Measurements from ENCODE around the gene OSBPL2.

Gene OSBPL2

GRCh38 chr20:62255976-62256375 lies 17.7 kb downstream of the OSBPL2 start:
- H3K4me1 ChIP-seq (ENCODE audit: control insufficient read depth, insufficient read depth, low read length), result no peaks in the 10 kb centered on the region
- H3K27me3 ChIP-seq (ENCODE audit: control insufficient read depth, insufficient read depth, low read length, poor library complexity, severe bottlenecking), result no peaks in the 10 kb centered on the region
- 96 to 97% methylated on average over 10 of the region's 10 CpGs for WGBS, 2 experiments
- no peak overlapping the region for H3K27ac ChIP-seq (ENCODE audit: insufficient read depth, low read depth, low read length, poor library complexity, severe bottlenecking)
- H3K4me3 ChIP-seq (ENCODE audit: insufficient read depth, low read depth, low read length), result no peak overlapping the region
- H3K9me3 ChIP-seq (ENCODE audit: control insufficient read depth, low read length), result no peaks in the 10 kb centered on the region
- H3K36me3 ChIP-seq (ENCODE audit: control insufficient read depth, insufficient read depth, low read length), result no peaks in the 10 kb centered on the region

DNA sequence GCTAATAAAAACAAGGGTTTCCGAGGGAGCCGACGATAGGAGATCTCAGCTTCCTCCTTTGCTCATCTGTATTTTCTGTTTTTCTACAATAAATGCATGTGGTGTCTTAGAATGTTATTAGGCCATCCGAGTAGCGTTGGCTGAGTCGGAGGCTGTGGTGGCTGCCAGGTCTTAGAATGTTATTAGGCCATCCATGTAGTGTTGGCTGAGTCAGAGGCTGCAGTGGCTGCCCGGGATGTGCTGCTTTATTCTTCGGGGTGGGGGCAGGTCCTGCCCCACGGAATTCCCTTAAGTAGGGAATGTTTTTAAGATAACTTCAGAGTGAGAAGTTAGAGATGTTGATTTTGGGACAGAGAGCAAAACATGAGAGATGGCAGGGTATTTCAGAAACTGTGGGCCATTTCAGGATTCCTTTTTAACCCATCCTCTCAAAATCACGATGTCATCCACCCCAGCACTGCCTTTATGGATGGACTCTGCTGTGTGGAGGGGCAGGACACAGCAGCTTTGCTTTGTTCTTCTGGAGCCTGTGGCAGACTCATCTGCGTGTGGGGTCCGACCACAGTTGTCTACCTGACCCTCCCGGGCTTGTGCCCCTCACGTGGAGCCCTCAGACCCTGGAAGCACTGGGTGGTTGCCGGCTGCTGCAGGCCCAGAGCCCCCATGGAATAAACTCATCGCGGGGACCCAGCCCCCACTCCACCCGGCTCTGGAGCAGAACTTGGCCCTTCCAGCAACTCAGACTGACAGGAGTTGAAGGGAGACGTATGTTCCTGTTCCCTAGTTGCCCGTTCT lies 20.4 kb downstream of the OSBPL2 start:
- H3K36me3 ChIP-seq (ENCODE audit: control insufficient read depth, insufficient read depth, low read length), result peaks cover 8% of the 10 kb centered on the region
- H3K4me1 ChIP-seq (ENCODE audit: control insufficient read depth, insufficient read depth, low read length), result no peaks in the 10 kb centered on the region

DNA sequence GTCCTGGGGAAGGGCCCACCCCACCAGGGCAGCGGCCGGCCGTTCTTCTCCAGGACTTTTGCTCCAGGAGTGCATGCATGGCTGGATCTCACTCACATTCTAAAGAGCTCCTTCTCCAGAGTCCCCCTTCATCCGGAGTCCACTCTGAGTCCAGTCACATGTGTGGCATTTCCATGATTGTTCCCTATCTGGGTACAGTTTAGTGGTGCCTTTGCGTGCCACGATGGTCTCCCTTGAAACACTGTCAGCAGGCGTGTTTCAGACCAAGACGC lies 20.9 kb downstream of the OSBPL2 start:
- Histone ChIP-seq H3K4me1 (ENCODE audit: control insufficient read depth, insufficient read depth, low read length) (no peaks in the 10 kb centered on the region), H3K9me3 (ENCODE audit: control insufficient read depth, low read length) (no peaks in the 10 kb centered on the region), H3K4me3 (ENCODE audit: insufficient read depth, low read depth, low read length) (no peak overlapping the region), H3K27me3 (ENCODE audit: control insufficient read depth, insufficient read depth, low read length, poor library complexity, severe bottlenecking) (no peaks in the 10 kb centered on the region), H3K27ac (ENCODE audit: insufficient read depth, low read depth, low read length, poor library complexity, severe bottlenecking) (no peak overlapping the region), H3K36me3 (ENCODE audit: control insufficient read depth, insufficient read depth, low read length) (peaks cover 11% of the 10 kb centered on the region)
- 97 to 98% methylated on average over 8 of the region's 8 CpGs for WGBS, 2 experiments

More for the DNA sequence above, 20.4 kb downstream of the OSBPL2 start:
- H3K9me3 ChIP-seq (ENCODE audit: control insufficient read depth, low read length), result no peaks in the 10 kb centered on the region
- no peak overlapping the region for H3K27ac ChIP-seq (ENCODE audit: insufficient read depth, low read depth, low read length, poor library complexity, severe bottlenecking)
- no peak overlapping the region for H3K4me3 ChIP-seq (ENCODE audit: insufficient read depth, low read depth, low read length)
- H3K27me3 ChIP-seq (ENCODE audit: control insufficient read depth, insufficient read depth, low read length, poor library complexity, severe bottlenecking), result no peaks in the 10 kb centered on the region
- WGBS, 2 experiments, result 94 to 95% methylated on average over 20 of the region's 20 CpGs

DNA sequence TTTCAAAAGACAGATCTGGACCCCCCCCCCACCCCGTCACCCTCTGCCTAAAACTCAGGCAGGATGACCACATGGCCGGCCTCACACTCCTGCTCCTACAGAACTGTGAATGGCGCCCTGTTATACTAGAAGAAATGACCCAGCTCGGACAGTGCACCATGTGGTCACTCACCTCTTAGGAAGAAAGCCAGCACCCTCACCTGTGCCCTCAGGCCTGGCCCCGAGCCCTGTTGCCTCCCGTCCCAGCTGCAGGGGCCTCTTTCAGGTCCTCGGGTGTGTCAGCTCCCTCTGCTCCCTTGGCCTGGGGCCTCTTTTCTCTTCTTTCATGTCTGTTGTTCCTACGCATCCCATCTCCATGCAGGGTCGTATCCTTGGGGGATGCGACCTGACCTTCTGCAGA lies 23.7 kb downstream of the OSBPL2 start:
- H3K4me3 ChIP-seq (ENCODE audit: insufficient read depth, low read depth, low read length), result no peak overlapping the region
- peaks cover 21% of the 10 kb centered on the region for H3K36me3 ChIP-seq (ENCODE audit: control insufficient read depth, insufficient read depth, low read length)
- WGBS, 2 experiments, result 93 to 94% methylated on average over 10 of the region's 10 CpGs
- H3K9me3 ChIP-seq (ENCODE audit: control insufficient read depth, low read length), result no peaks in the 10 kb centered on the region
- no peaks in the 10 kb centered on the region for H3K4me1 ChIP-seq (ENCODE audit: control insufficient read depth, insufficient read depth, low read length)
- no peaks in the 10 kb centered on the region for H3K27me3 ChIP-seq (ENCODE audit: control insufficient read depth, insufficient read depth, low read length, poor library complexity, severe bottlenecking)
- no peak overlapping the region for H3K27ac ChIP-seq (ENCODE audit: insufficient read depth, low read depth, low read length, poor library complexity, severe bottlenecking)

- Histone ChIP-seq H3K27me3 (ENCODE audit: control insufficient read depth, insufficient read depth, low read length, poor library complexity, severe bottlenecking) (no peaks in the 10 kb centered on the region), H3K4me1 (ENCODE audit: control insufficient read depth, insufficient read depth, low read length) (no peaks in the 10 kb centered on the region), H3K27ac (ENCODE audit: insufficient read depth, low read depth, low read length, poor library complexity, severe bottlenecking) (no peak overlapping the region), H3K9me3 (ENCODE audit: control insufficient read depth, low read length) (no peaks in the 10 kb centered on the region), H3K36me3 (ENCODE audit: control insufficient read depth, insufficient read depth, low read length) (peaks cover 21% of the 10 kb centered on the region), H3K4me3 (ENCODE audit: insufficient read depth, low read depth, low read length) (no peak overlapping the region)
- WGBS, 2 experiments, result 94 to 95% methylated on average over 14 of the region's 14 CpGs
Measured at GRCh38 chr20:62263396-62263795, 25.1 kb downstream of the OSBPL2 start.

GRCh38 chr20:62265365-62265764 lies 27.0 kb downstream of the OSBPL2 start:
- Histone ChIP-seq H3K36me3 (ENCODE audit: control insufficient read depth, insufficient read depth, low read length) (peaks cover 21% of the 10 kb centered on the region), H3K4me1 (ENCODE audit: control insufficient read depth, insufficient read depth, low read length) (no peaks in the 10 kb centered on the region), H3K4me3 (ENCODE audit: insufficient read depth, low read depth, low read length) (no peak overlapping the region), H3K27ac (ENCODE audit: insufficient read depth, low read depth, low read length, poor library complexity, severe bottlenecking) (no peak overlapping the region), H3K27me3 (ENCODE audit: control insufficient read depth, insufficient read depth, low read length, poor library complexity, severe bottlenecking) (no peaks in the 10 kb centered on the region), H3K9me3 (ENCODE audit: control insufficient read depth, low read length) (no peaks in the 10 kb centered on the region)
- 90% methylated on average over 1 of the region's 1 CpG; no CpG with 5 or more reads in 1 of the 2 experiments for WGBS, 2 experiments

GRCh38 chr20:62266340-62266739 lies 28.0 kb downstream of the OSBPL2 start:
- H3K27ac ChIP-seq (ENCODE audit: insufficient read depth, low read depth, low read length, poor library complexity, severe bottlenecking), result no peak overlapping the region
- H3K4me1 ChIP-seq (ENCODE audit: control insufficient read depth, insufficient read depth, low read length), result no peaks in the 10 kb centered on the region
- peaks cover 21% of the 10 kb centered on the region for H3K36me3 ChIP-seq (ENCODE audit: control insufficient read depth, insufficient read depth, low read length)
- H3K9me3 ChIP-seq (ENCODE audit: control insufficient read depth, low read length), result no peaks in the 10 kb centered on the region
- 95% methylated on average over 9 of the region's 10 CpGs for WGBS, 2 experiments
- no peak overlapping the region for H3K4me3 ChIP-seq (ENCODE audit: insufficient read depth, low read depth, low read length)
- H3K27me3 ChIP-seq (ENCODE audit: control insufficient read depth, insufficient read depth, low read length, poor library complexity, severe bottlenecking), result no peaks in the 10 kb centered on the region

DNA sequence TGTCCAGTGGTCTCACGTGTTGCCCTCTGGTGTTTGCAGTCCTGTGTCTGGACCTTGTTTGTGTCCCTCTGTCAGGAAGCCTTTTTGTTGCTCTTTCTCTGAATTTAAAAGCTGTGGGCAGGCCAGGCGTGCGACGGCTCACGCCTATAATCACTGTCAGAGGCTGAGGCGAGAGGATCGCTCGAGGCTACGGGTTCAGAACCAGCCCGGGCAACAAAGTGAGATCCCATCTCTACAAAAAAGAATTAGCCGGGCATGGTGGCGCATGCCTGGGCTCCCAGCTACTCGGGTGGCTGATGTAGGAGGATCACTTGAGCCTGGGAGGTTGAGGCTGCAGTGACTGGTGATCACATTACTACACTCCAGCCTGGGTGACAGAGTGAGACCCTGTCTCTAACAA lies 28.5 kb downstream of the OSBPL2 start:
- no peaks in the 10 kb centered on the region for H3K4me1 ChIP-seq (ENCODE audit: control insufficient read depth, insufficient read depth, low read length)
- H3K27me3 ChIP-seq (ENCODE audit: control insufficient read depth, insufficient read depth, low read length, poor library complexity, severe bottlenecking), result no peaks in the 10 kb centered on the region
- 94 to 95% methylated on average over 13 of the region's 13 CpGs for WGBS, 2 experiments
- H3K27ac ChIP-seq (ENCODE audit: insufficient read depth, low read depth, low read length, poor library complexity, severe bottlenecking), result no peak overlapping the region
- H3K9me3 ChIP-seq (ENCODE audit: control insufficient read depth, low read length), result no peaks in the 10 kb centered on the region
- H3K36me3 ChIP-seq (ENCODE audit: control insufficient read depth, insufficient read depth, low read length), result peaks cover 21% of the 10 kb centered on the region
- H3K4me3 ChIP-seq (ENCODE audit: insufficient read depth, low read depth, low read length), result no peak overlapping the region

DNA sequence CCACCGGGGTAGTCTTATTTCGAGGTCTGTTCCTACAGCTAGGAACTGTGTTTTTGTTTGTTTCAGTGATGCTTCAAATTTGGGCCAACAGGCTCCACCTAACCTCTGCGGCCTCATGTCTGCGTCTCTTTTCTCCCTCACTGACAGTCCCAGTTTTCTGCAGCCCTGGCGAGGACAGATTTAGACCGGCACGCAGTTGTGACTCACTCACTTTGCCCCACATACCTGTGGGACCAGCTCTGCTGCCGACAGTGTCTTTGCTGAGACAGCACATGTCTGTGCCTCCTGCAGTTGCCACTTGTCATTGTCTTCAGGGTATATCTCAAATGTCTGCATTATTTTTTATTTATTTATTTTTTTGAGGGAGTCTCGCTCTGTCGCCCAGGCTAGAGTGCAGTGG lies 29.2 kb downstream of the OSBPL2 start:
- 90 to 96% methylated on average over 8 to 10 of the region's 10 CpGs for WGBS, 2 experiments

DNA sequence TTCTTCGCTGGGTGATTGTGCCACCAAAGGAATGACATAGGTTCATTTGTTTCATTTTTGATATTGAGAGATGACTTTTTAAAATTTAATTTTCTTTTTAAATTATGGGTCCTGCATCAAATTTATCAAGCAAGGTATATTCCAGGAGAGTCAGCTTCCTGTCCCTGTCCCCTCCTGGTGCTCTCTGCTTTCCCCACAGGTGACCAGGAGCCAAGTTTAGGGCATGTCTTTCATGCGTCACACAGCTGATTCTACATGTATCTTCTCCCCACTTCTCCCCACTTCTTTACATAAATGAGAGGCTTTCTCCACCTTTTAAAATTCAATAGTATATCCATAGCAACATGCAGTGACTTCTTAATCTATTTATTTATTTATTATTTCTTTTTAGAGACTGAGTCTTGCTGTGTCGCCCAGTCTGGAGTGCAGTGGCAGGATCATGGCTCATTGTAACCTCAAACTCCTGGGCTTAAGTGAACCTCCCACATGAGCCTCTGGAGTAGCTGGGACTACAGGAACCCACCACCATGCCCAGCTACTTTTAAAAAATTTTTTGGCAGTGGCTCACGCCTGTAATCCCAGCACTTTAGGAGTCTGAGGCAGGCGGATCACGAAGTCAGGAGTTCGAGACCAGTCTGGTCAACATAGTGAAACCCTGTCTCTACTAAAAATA lies 30.0 kb downstream of the OSBPL2 start:
- H3K4me1 ChIP-seq (ENCODE audit: control insufficient read depth, insufficient read depth, low read length), result no peaks in the 10 kb centered on the region
- no peaks in the 10 kb centered on the region for H3K9me3 ChIP-seq (ENCODE audit: control insufficient read depth, low read length)
- H3K4me3 ChIP-seq (ENCODE audit: insufficient read depth, low read depth, low read length), result no peak overlapping the region
- 81% methylated on average over 7 of the region's 7 CpGs for WGBS, 2 experiments
- H3K27ac ChIP-seq (ENCODE audit: insufficient read depth, low read depth, low read length, poor library complexity, severe bottlenecking), result no peak overlapping the region
- no peaks in the 10 kb centered on the region for H3K27me3 ChIP-seq (ENCODE audit: control insufficient read depth, insufficient read depth, low read length, poor library complexity, severe bottlenecking)
- H3K36me3 ChIP-seq (ENCODE audit: control insufficient read depth, insufficient read depth, low read length), result peaks cover 26% of the 10 kb centered on the region

More for the DNA sequence above, 29.2 kb downstream of the OSBPL2 start:
- H3K4me1 ChIP-seq (ENCODE audit: control insufficient read depth, insufficient read depth, low read length), result no peaks in the 10 kb centered on the region
- H3K27me3 ChIP-seq (ENCODE audit: control insufficient read depth, insufficient read depth, low read length, poor library complexity, severe bottlenecking), result no peaks in the 10 kb centered on the region
- no peaks in the 10 kb centered on the region for H3K9me3 ChIP-seq (ENCODE audit: control insufficient read depth, low read length)
- H3K27ac ChIP-seq (ENCODE audit: insufficient read depth, low read depth, low read length, poor library complexity, severe bottlenecking), result no peak overlapping the region
- H3K4me3 ChIP-seq (ENCODE audit: insufficient read depth, low read depth, low read length), result no peak overlapping the region
- H3K36me3 ChIP-seq (ENCODE audit: control insufficient read depth, insufficient read depth, low read length), result peaks cover 20% of the 10 kb centered on the region

Data from ectodermal cell (in vitro differentiated cells).